Activated CD8-positive, alpha-beta T cell treated with anti-CD3 and anti-CD28 coated beads for 36 hours (primary cell): ENCODE measurements around the gene LRRC27. TPM values are rescaled to one million over a fixed set of nuclear protein-coding genes. Genes with fewer than 3 reads are reported as not detected.

Experiments
- ATAC-seq: fragments of 200-7000 bp; cut with Tn5 transposase; one replicate; pipeline ENCODE4 v1.10.0; 2021; ENCODE audit warnings: mild to moderate bottlenecking, moderate library complexity
- CTCF ChIA-PET: fragments of 350-600 bp; sonication (Branson Sonifier 250); formaldehyde crosslinking; loops from one replicate; lab custom pipeline; 2021; ENCODE audit warnings: antibody characterized with exemption; lab: Charles Lee
- POLR2A ChIA-PET: fragments of 350-600 bp; sonication (Branson Sonifier 250); formaldehyde crosslinking; loops from one replicate; lab custom pipeline; 2021; ENCODE audit warnings: antibody characterized with exemption; lab: Charles Lee
- DNase-seq: peaks from one replicate; pipeline ENCODE4 v3.0.0-alpha.2; 2020
- H3K27ac Mint-ChIP-seq: one replicate; pipeline ENCODE4 v1.8.0; 2021; ENCODE audit warnings: mild to moderate bottlenecking, mixed read lengths
- H3K27me3 Mint-ChIP-seq: one replicate; pipeline ENCODE4 v1.8.0; 2021; ENCODE audit warnings: mixed read lengths
- H3K36me3 Mint-ChIP-seq: one replicate; pipeline ENCODE4 v1.8.0; 2021; ENCODE audit warnings: low read depth, mixed read lengths
- H3K4me1 Mint-ChIP-seq: one replicate; pipeline ENCODE4 v1.8.0; 2021; ENCODE audit warnings: low read depth, mixed read lengths
- H3K4me3 Mint-ChIP-seq: one replicate; pipeline ENCODE4 v1.8.0; 2021; ENCODE audit warnings: mild to moderate bottlenecking, moderate library complexity, mixed read lengths
- H3K9me3 Mint-ChIP-seq: one replicate; pipeline ENCODE4 v1.8.0; 2021; ENCODE audit warnings: mixed read lengths
- CTCF ChIP-seq: fragments of 200-600 bp; IDR thresholded peaks from one replicate; pipeline ENCODE4 v1.8.0; 2022; ENCODE audit warnings: antibody characterized with exemption, mild to moderate bottlenecking
- intact Hi-C: fragments of 100-400 bp; cut with micrococcal nuclease; formaldehyde crosslinking; loops from one replicate; pipeline ENCODE4 v1.10.0; 2022
- total RNA-seq, 2 experiments: library from RNA; stranded (reverse); gene quantifications; one replicate each; pipeline ENCODE4 v1.2.3, GENCODE V29; 2021

LRRC27 gene
- total RNA-seq, 2 experiments from 2014 or later = 2.7 to 3.5 TPM

DNA sequence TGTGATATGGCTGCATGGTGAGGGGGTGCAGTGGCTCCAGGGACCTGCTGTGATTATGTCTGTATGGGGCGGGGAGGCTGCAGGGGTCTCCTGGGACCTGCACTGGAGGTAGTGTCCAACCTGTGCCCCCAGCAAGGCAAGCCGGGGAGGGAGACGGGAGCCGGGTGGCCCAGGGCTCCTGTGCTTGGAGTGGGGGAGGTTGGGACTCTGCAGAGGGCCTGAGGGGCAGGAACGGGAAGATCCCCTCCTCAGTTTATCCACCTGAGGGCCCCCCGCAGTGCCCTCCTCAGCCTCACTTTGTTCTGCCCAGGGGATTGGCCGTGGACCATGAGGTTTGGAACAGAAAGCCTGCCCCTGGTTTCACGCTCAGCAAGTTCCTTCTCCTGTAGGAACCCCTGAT is 42.2 kb downstream of the LRRC27 start:
- POLR2A ChIA-PET = no interaction called here
- Mint-ChIP-seq H3K36me3 (no peaks in the 10 kb centered on the region), H3K27me3 (no peaks in the 10 kb centered on the region), H3K4me1 (peaks cover 4% of the 10 kb centered on the region), H3K4me3 (no peak overlapping the region), H3K9me3 (no peaks in the 10 kb centered on the region), H3K27ac (no peak overlapping the region)
- DNase-seq (no peak), ATAC-seq (no peak)
- intact Hi-C loops = no loop called here
- CTCF ChIA-PET = interaction anchor here (1.9 kb wide), 1 partner anchor 13 kb away, joined by 6 read pairs; no protein-coding TSS in a partner anchor
- no peak for TF ChIP-seq CTCF

- TF ChIP-seq CTCF = no peak
- H3K27me3 Mint-ChIP-seq = no peaks in the 10 kb centered on the region
- peaks cover 4% of the 10 kb centered on the region for H3K4me1 Mint-ChIP-seq
- ChIA-PET CTCF (interaction anchor here (1.9 kb wide), 1 partner anchor 13 kb away, joined by 6 read pairs; no protein-coding TSS in a partner anchor), POLR2A (no interaction called here)
- no peaks in the 10 kb centered on the region for H3K36me3 Mint-ChIP-seq
- intact Hi-C loops = no loop called here
- no peak overlapping the region for H3K4me3 Mint-ChIP-seq
- no peak overlapping the region for H3K27ac Mint-ChIP-seq
- no peak for DNase-seq
- no peaks in the 10 kb centered on the region for H3K9me3 Mint-ChIP-seq
- no peak for ATAC-seq
Measured at GRCh38 chr10:132374612-132375011, 42.6 kb downstream of the LRRC27 start.

DNA sequence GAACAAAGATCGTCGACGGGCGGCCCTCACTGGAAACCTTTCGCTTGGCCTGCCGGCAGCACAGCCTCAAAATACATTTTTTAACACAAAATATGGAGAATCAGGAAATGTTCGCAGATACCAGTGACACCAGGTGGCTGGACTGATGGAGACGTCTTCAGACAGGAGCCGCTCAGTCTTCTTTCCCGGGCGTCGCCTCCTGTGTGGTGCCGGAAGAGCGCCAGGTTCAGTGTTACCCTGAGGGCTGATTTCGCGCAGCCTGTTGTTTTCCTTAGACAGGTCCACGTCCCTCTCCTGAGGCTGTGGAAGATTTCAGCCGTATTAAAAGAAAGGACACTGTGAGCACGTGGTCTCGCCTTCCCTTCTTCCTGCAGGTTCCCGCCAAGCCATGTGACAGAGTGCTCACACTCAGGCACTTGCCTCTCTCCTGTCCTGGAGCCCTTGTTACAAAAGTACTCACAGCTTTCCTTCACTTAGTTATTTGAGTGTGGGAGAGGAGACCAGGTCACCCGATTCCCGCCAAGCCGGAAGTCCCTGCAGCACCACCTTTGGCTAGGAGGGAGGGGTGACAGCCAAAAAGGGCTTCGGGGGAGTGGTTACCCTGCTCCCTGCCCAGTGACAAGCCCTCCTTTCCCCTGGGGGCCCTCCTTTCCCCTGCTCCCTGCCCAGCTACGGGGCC is 43.3 kb downstream of the LRRC27 start:
- Mint-ChIP-seq H3K27me3 (no peaks in the 10 kb centered on the region), H3K9me3 (no peaks in the 10 kb centered on the region), H3K36me3 (no peaks in the 10 kb centered on the region), H3K27ac (no peak overlapping the region), H3K4me3 (no peak overlapping the region), H3K4me1 (peaks cover 4% of the 10 kb centered on the region)
- TF ChIP-seq CTCF = no peak
- no peak for DNase-seq
- no peak for ATAC-seq
- CTCF ChIA-PET = no interaction called here
- POLR2A ChIA-PET = no interaction called here
- intact Hi-C loops = no loop called here

- no peaks in the 10 kb centered on the region for H3K36me3 Mint-ChIP-seq
- DNase-seq (no peak), ATAC-seq (no peak)
- TF ChIP-seq CTCF = no peak
- no peaks in the 10 kb centered on the region for H3K27me3 Mint-ChIP-seq
- ChIA-PET CTCF (no interaction called here), POLR2A (no interaction called here)
- H3K4me1 Mint-ChIP-seq = peaks cover 4% of the 10 kb centered on the region
- H3K27ac Mint-ChIP-seq = no peak overlapping the region
- no peaks in the 10 kb centered on the region for H3K9me3 Mint-ChIP-seq
- H3K4me3 Mint-ChIP-seq = no peak overlapping the region
- intact Hi-C loops = no loop called here
Measured at GRCh38 chr10:132375795-132376297, 43.9 kb downstream of the LRRC27 start.

GRCh38 chr10:132376394-132376851 is 44.4 kb downstream of the LRRC27 start:
- ChIA-PET POLR2A (no interaction called here), CTCF (interaction anchor here (1.3 kb wide), 1 partner anchor 11 kb away, joined by 3 read pairs; no protein-coding TSS in a partner anchor)
- no peaks in the 10 kb centered on the region for H3K36me3 Mint-ChIP-seq
- no peaks in the 10 kb centered on the region for H3K27me3 Mint-ChIP-seq
- TF ChIP-seq CTCF = no peak
- ATAC-seq (no peak), DNase-seq (no peak)
- intact Hi-C loops = no loop called here
- H3K4me1 Mint-ChIP-seq = peaks cover 4% of the 10 kb centered on the region
- H3K9me3 Mint-ChIP-seq = no peaks in the 10 kb centered on the region
- H3K27ac Mint-ChIP-seq = no peak overlapping the region
- no peak overlapping the region for H3K4me3 Mint-ChIP-seq
